AG04450 (cell line): ENCODE measurements around the gene IRS1. TPM values are rescaled to one million over a fixed set of nuclear protein-coding genes. Genes with fewer than 3 reads are reported as not detected.

Experiments
- CTCF ChIA-PET: fragments of 300-600, 350-600 bp; formaldehyde crosslinking; extraction: SDS; loops from one replicate; lab custom pipeline; 2022; ENCODE audit warnings: antibody characterized with exemption, inconsistent platforms; lab: Charles Lee
- POLR2A ChIA-PET: fragments of 350-600 bp; formaldehyde crosslinking; extraction: SDS; loops from one replicate; lab custom pipeline; 2021; ENCODE audit warnings: antibody characterized with exemption, inconsistent platforms; lab: Yijun Ruan, JAX
- DNase-seq: peaks from one replicate; pipeline ENCODE4 v3.0.0-alpha.2; 2011; ENCODE audit warnings: low read depth, low spot score
- H3K27ac ChIP-seq: one replicate; pipeline ENCODE4 v1.5.1; 2012; ENCODE audit warnings: low read depth, low read length, control low read depth
- H3K27me3 ChIP-seq: one replicate; pipeline ENCODE4 v1.6.0; 2012; ENCODE audit warnings: low read length; ENCODE audit not compliant: control insufficient read depth, insufficient read depth
- H3K4me3 ChIP-seq: 2 replicates; pipeline ENCODE4 v1.5.1; 2011; ENCODE audit warnings: mild to moderate bottlenecking, low read depth, low read length, control low read depth
- H3K9me3 ChIP-seq: 2 replicates; pipeline ENCODE4 v1.5.1; 2012; ENCODE audit warnings: low read length; ENCODE audit not compliant: control insufficient read depth, insufficient read depth
- CTCF ChIP-seq: IDR thresholded peaks from 2 replicates; pipeline ENCODE4 v1.5.1; 2011; ENCODE audit warnings: low read depth, low read length, control low read depth, inconsistent platforms
- polyA minus RNA-seq: library from RNA; depleted of rRNA, polyadenylated mRNA; stranded (reverse); fragments of >200 nt; gene quantifications from 2 replicates; pipeline ENCODE4 v1.2.3, GENCODE V29; 2011; rRNA and poly(A)+ RNA removed
- polyA plus RNA-seq: library from polyadenylated mRNA; depleted of rRNA; stranded (reverse); fragments of >200 nt; gene quantifications from 2 replicates; pipeline ENCODE4 v1.2.3, GENCODE V29; 2011; rRNA removed

Gene IRS1, protein sequence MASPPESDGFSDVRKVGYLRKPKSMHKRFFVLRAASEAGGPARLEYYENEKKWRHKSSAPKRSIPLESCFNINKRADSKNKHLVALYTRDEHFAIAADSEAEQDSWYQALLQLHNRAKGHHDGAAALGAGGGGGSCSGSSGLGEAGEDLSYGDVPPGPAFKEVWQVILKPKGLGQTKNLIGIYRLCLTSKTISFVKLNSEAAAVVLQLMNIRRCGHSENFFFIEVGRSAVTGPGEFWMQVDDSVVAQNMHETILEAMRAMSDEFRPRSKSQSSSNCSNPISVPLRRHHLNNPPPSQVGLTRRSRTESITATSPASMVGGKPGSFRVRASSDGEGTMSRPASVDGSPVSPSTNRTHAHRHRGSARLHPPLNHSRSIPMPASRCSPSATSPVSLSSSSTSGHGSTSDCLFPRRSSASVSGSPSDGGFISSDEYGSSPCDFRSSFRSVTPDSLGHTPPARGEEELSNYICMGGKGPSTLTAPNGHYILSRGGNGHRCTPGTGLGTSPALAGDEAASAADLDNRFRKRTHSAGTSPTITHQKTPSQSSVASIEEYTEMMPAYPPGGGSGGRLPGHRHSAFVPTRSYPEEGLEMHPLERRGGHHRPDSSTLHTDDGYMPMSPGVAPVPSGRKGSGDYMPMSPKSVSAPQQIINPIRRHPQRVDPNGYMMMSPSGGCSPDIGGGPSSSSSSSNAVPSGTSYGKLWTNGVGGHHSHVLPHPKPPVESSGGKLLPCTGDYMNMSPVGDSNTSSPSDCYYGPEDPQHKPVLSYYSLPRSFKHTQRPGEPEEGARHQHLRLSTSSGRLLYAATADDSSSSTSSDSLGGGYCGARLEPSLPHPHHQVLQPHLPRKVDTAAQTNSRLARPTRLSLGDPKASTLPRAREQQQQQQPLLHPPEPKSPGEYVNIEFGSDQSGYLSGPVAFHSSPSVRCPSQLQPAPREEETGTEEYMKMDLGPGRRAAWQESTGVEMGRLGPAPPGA (N-terminal part only)
- polyA plus RNA-seq (32.9 and 36.6 TPM in 2 replicates), polyA minus RNA-seq (68.0 and 68.9 TPM in 2 replicates)

DNA sequence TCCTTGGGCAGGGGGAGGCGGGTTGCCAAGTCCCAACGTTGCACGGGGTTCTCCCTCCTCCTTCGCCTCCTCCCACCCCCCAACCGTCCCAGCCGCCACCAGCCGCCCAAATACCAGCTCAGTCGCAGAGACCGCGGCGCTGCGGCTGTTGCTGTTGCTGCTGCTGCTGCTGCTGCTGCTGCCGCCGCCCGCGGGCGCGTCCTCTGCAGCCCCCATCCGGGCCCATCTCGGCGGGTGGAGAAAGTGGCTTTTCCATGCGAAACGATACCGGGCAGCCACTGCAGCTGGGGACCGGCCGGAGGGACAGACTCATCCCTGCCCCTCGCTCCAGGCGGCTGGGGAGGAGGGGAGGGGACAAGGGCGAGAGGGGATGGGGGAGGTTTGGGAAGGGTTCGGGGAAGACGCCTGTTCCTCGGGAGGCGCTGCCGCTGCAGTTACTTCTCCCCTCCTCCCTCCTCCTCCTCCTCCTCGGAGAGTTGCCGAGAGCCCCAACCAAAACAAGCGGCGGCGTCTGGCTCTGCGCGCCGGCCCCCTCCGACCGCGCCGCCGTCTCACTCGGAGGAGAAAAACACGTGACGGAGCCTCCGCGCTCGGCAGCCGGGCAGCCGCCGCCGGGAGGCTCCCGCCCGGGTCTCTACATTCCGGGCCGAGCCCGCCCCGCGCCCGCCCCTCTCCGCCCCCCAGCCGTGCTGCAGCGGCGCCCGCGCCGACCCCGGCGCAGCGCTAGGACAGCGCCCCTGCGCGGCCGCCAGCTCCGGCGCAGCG, at the start of gene IRS1:
Gene IRS1 (minus strand): TSS at position 610 of the 765 bp plus-strand sequence. CDS start 1,082 bp downstream, outside the sequence.
- ChIA-PET CTCF (interaction anchor here (0.6 to 7.2 kb wide), 14 partner anchors 44 to 1133 kb away, joined by 3 to 105 read pairs (median 4); no protein-coding TSS in a partner anchor), POLR2A (interaction anchor here (0.6 to 2.2 kb wide), 11 partner anchors 9 to 797 kb away, joined by 3 to 11 read pairs (median 4); no protein-coding TSS in a partner anchor)
- H3K4me3 ChIP-seq: peak within 1 kb of the TSS; percentile 91
- peaks cover 14% of the 10 kb centered on the region; the same call in 1 of the 2 replicates for H3K9me3 ChIP-seq
- H3K27ac ChIP-seq: peak within 1 kb of the TSS; percentile 89
- no peaks in the 10 kb centered on the region for H3K27me3 ChIP-seq
- 0 out of 2 replicates have a peak, but pooled peaks have one; percentile 22 for TF ChIP-seq CTCF
- DNase-seq: no peak

- no peak for DNase-seq
- CTCF ChIA-PET: interaction anchor here (0.6 kb wide), 1 partner anchor 97 kb away, joined by 3 read pairs; no protein-coding TSS in a partner anchor
- POLR2A ChIA-PET: no interaction called here
Measured at GRCh38 chr2:226849349-226849748, 49.7 kb upstream of the IRS1 start.

DNA sequence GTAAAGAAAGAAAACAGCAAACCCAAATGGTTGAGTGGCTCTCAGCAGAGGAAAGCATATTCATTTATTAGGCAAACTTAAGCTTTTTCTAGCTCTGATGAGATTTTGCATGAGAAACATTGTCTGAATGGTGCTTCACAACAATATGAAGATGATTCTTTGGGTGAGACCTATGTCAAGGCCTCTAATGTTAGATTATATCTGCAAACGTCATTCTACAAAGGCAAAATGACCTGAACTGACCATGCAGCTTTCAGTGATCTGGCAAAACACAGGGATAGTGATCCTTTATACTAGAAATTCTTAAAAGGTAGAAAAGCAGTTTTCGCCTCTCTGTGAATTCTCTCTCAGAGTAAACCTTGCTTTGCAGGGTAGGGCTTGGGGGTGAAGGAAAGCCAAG, 47.9 kb upstream of the IRS1 start:
- DNase-seq: no peak
- ChIA-PET CTCF (no interaction called here), POLR2A (no interaction called here)

More at GRCh38 chr2:226849349-226849748, 49.7 kb upstream of the IRS1 start:
- H3K27me3 ChIP-seq: no peaks in the 10 kb centered on the region
- no peak overlapping the region for H3K27ac ChIP-seq
- no peaks in the 10 kb centered on the region for H3K9me3 ChIP-seq
- H3K4me3 ChIP-seq: no peak overlapping the region
- TF ChIP-seq CTCF: no peak

GRCh38 chr2:226847090-226847489, 47.5 kb upstream of the IRS1 start:
- H3K9me3 ChIP-seq: no peaks in the 10 kb centered on the region
- ChIA-PET POLR2A (no interaction called here), CTCF (no interaction called here)
- no peak overlapping the region for H3K27ac ChIP-seq
- no peak for DNase-seq
- H3K27me3 ChIP-seq: no peaks in the 10 kb centered on the region
- H3K4me3 ChIP-seq: no peak overlapping the region
- TF ChIP-seq CTCF: no peak

More for the DNA sequence above, 47.9 kb upstream of the IRS1 start:
- TF ChIP-seq CTCF: no peak
- Histone ChIP-seq H3K9me3 (no peaks in the 10 kb centered on the region), H3K27me3 (no peaks in the 10 kb centered on the region), H3K4me3 (no peak overlapping the region), H3K27ac (no peak overlapping the region)
